GM23338 (cell line): ENCODE results near the gene PDGFRB. TPM values are rescaled to one million over a fixed set of nuclear protein-coding genes. Genes with fewer than 3 reads are reported as not detected.

Source experiments
- ATAC-seq: fragments of 200-7000 bp; cut with Tn5 transposase; 3 replicates; pipeline ENCODE4 v1.9.1; 2020
- DNase-seq: peaks from one replicate; pipeline ENCODE4 v3.0.0-alpha.2; 2015; ENCODE audit warnings: low spot score
- H2AFZ ChIP-seq: fragments of 200-600 bp; sonication (generic); 2 replicates; pipeline ENCODE4 v1.8.0; 2016; ENCODE audit warnings: antibody characterized with exemption, mild to moderate bottlenecking, moderate library complexity
- H3F3A ChIP-seq: fragments of 200-600 bp; sonication (generic); replicated peaks from 2 replicates; pipeline ENCODE4 v1.8.0; 2017; ENCODE audit warnings: antibody characterized with exemption, mixed run types, low read depth
- H3K27ac ChIP-seq: fragments of 200-600 bp; sonication (generic); 2 replicates; pipeline ENCODE4 v1.6.1; 2016; ENCODE audit warnings: low read depth
- H3K27me3 ChIP-seq: fragments of 200-600 bp; sonication (generic); 2 replicates; pipeline ENCODE4 v1.8.0; 2016; ENCODE audit warnings: mild to moderate bottlenecking, mixed run types, moderate library complexity; ENCODE audit not compliant: insufficient read depth
- H3K36me3 ChIP-seq: fragments of 200-600 bp; sonication (generic); 2 replicates; pipeline ENCODE4 v1.8.0; 2016; ENCODE audit warnings: mild to moderate bottlenecking; ENCODE audit not compliant: insufficient read depth
- H3K4me1 ChIP-seq: fragments of 200-600 bp; sonication (generic); 2 replicates; pipeline ENCODE4 v1.8.0; 2016; ENCODE audit warnings: mild to moderate bottlenecking, moderate library complexity; ENCODE audit not compliant: insufficient read depth
- H3K4me2 ChIP-seq: fragments of 200-600 bp; sonication (generic); 2 replicates; pipeline ENCODE4 v1.7.1; 2017; ENCODE audit warnings: mixed run types
- H3K4me3 ChIP-seq: fragments of 200-600 bp; sonication (generic); 2 replicates; pipeline ENCODE4 v1.6.1; 2016; ENCODE audit warnings: mixed run types
- H3K79me2 ChIP-seq: fragments of 200-600 bp; sonication (generic); replicated peaks from 2 replicates; pipeline ENCODE4 v1.8.0; 2017; ENCODE audit warnings: mild to moderate bottlenecking; ENCODE audit not compliant: insufficient read depth
- H3K9me2 ChIP-seq: fragments of 200-600 bp; sonication (generic); 2 replicates; pipeline ENCODE4 v1.8.0; 2017; ENCODE audit not compliant: insufficient read depth
- H4K20me1 ChIP-seq: fragments of 200-600 bp; sonication (generic); replicated peaks from 2 replicates; pipeline ENCODE4 v1.8.0; 2017; ENCODE audit warnings: mild to moderate bottlenecking; ENCODE audit not compliant: insufficient read depth
- H3K27ac Mint-ChIP-seq: 2 replicates; pipeline ENCODE4 v1.8.0; 2020; ENCODE audit warnings: inconsistent platforms, mild to moderate bottlenecking, moderate library complexity, mixed read lengths
- H3K27me3 Mint-ChIP-seq: 3 replicates; pipeline ENCODE4 v1.8.0; 2022; ENCODE audit warnings: low read depth, mild to moderate bottlenecking, moderate library complexity, mixed read lengths, inconsistent platforms; ENCODE audit not compliant: insufficient read depth, poor library complexity
- H3K36me3 Mint-ChIP-seq: 3 replicates; pipeline ENCODE4 v1.8.0; 2021; ENCODE audit warnings: low read depth, mild to moderate bottlenecking, inconsistent platforms, moderate library complexity, mixed read lengths
- H3K4me1 Mint-ChIP-seq: 3 replicates; pipeline ENCODE4 v1.8.0; 2020; ENCODE audit warnings: mild to moderate bottlenecking, inconsistent platforms, mixed read lengths
- H3K4me3 Mint-ChIP-seq: 3 replicates; pipeline ENCODE4 v1.8.0; 2021; ENCODE audit warnings: moderate library complexity, mild to moderate bottlenecking, inconsistent platforms, mixed read lengths
- H3K9me3 Mint-ChIP-seq: 3 replicates; pipeline ENCODE4 v1.8.0; 2020; ENCODE audit warnings: moderate library complexity, mild to moderate bottlenecking, inconsistent platforms, mixed read lengths
- ETS1 ChIP-seq: IDR thresholded peaks from 2 replicates; pipeline ENCODE4 v1.6.1; 2016; ENCODE audit warnings: antibody characterized with exemption
- JUNB ChIP-seq: IDR thresholded peaks from one replicate; pipeline ENCODE4 v1.6.1; 2016; ENCODE audit warnings: antibody characterized with exemption; ENCODE audit not compliant: unreplicated experiment
- ZNF462 ChIP-seq: fragments of 250-450 bp; sonication (Bioruptor Pico); IDR thresholded peaks from 2 replicates; pipeline ENCODE4 v1.5.0; 2020; ENCODE audit warnings: mild to moderate bottlenecking, moderate library complexity
- polyA plus RNA-seq: library from polyadenylated mRNA; unstranded; fragments of >200 nt; fragmentation: Nextera tagmentation; extraction: Ambion mirVana; gene quantifications from 2 replicates; pipeline ENCODE4 v1.2.1, GENCODE V29; 2016
- total RNA-seq: library from RNA; depleted of rRNA; stranded (reverse); fragments of >200 nt; shearing (Covaris generic); gene quantifications from 2 replicates; pipeline ENCODE4 v1.2.3, GENCODE V29; 2014

PDGFRB gene
- total and polyA plus RNA-seq, 2 experiments from 2014 or later, result 4.5 to 11.3 TPM

GRCh38 chr5:150202501-150202900, 46.9 kb upstream of the PDGFRB start (continued):
- TF ChIP-seq ZNF462 (CRISPR knock-in tag), result no peak
- TF ChIP-seq ETS1, result no peak

- Mint-ChIP-seq H3K36me3 (no peaks in the 10 kb centered on the region), H3K4me3 (no peak overlapping the region), H3K9me3 (no peaks in the 10 kb centered on the region), H3K27ac (no peak overlapping the region), H3K4me1 (no peaks in the 10 kb centered on the region; the same call in 2 of the 3 replicates), H3K27me3 (peaks cover 14% of the 10 kb centered on the region)
- H4K20me1 ChIP-seq, result no peaks in the 10 kb centered on the region
- H3K36me3 ChIP-seq, result no peaks in the 10 kb centered on the region
- H3F3A ChIP-seq, result no peaks in the 10 kb centered on the region
- no peak overlapping the region for H2AFZ ChIP-seq
- ATAC-seq (no peak), DNase-seq (no peak)
- no peak overlapping the region for H3K4me3 ChIP-seq
- no peaks in the 10 kb centered on the region for H3K4me1 ChIP-seq
- H3K27ac ChIP-seq, result no peak overlapping the region
- H3K9me2 ChIP-seq, result no peaks in the 10 kb centered on the region
- no peak for TF ChIP-seq ZNF462 (CRISPR knock-in tag)
- no peak for TF ChIP-seq JUNB
- no peaks in the 10 kb centered on the region for H3K79me2 ChIP-seq
- peaks cover under 1% of the 10 kb centered on the region; the same call in 1 of the 2 replicates for H3K27me3 ChIP-seq
- H3K4me2 ChIP-seq, result no peak overlapping the region
Measured at GRCh38 chr5:150197476-150197875, 41.8 kb upstream of the PDGFRB start.
